ENCODE measurements around the gene CNTNAP2.

DNA sequence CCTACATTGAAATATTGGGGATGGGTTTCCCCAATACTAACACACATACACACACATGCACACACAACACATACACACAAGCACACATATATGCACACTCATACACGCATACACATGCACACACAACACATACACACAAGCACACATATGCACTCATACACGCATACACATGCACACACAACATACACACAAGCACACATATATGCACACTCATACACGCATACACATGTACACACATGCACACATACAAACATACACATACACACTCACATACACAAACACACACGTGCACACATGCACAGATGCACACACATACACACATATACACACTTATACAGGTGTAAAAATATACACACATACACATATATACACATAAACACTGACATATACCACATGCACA lies 2346.6 kb downstream of the CNTNAP2 start:
- TF ChIP-seq SP2 (tag by site-specific recombination; IDR thresholded peaks at IDR 0.05) (no peak), ZNF23 (tag by site-specific recombination; IDR thresholded peaks at IDR 0.05; ENCODE audit: borderline replicate concordance) (no peak), ZNF366 (tag by site-specific recombination; conservative IDR thresholded peaks at IDR 0.05) (no peak), ZNF292 (tag by site-specific recombination; IDR thresholded peaks at IDR 0.05; ENCODE audit: borderline replicate concordance, low read depth) (no peak), RBAK (tag by site-specific recombination; IDR thresholded peaks at IDR 0.05) (no peak), ZNF274 (IDR thresholded peaks at IDR 0.05; ENCODE audit: low read length) (no peak), ZNF274 (tag by site-specific recombination; IDR thresholded peaks at IDR 0.05; ENCODE audit: borderline replicate concordance) (no peak)
